Ishikawa (cell line): Measurements from ENCODE around the gene MEGF11.
A peak's percentile ranks its signal among the peaks of the same experiment; 100 is the strongest.

Experiments
- CEBPB ChIP-seq: IDR thresholded peaks from 2 replicates; pipeline ENCODE4 v1.6.1; 2012
- CREB1 ChIP-seq: IDR thresholded peaks from 2 replicates; pipeline ENCODE4 v1.6.1; 2012; ENCODE audit warnings: low read depth
- EGR1 ChIP-seq: IDR thresholded peaks from 2 replicates; pipeline ENCODE4 v1.6.1; 2012
- EP300 ChIP-seq: IDR thresholded peaks from 2 replicates; pipeline ENCODE4 v1.6.1; 2012; ENCODE audit warnings: borderline replicate concordance
- FOXM1 ChIP-seq: IDR thresholded peaks from 2 replicates; pipeline ENCODE4 v1.6.1; 2012; ENCODE audit warnings: low read depth, borderline replicate concordance
- NFIC ChIP-seq: IDR thresholded peaks from 2 replicates; pipeline ENCODE4 v1.6.1; 2012
- RAD21 ChIP-seq: IDR thresholded peaks from 2 replicates; pipeline ENCODE4 v1.6.1; 2012; ENCODE audit warnings: low read depth
- TAF1 ChIP-seq: IDR thresholded peaks from 2 replicates; pipeline ENCODE4 v1.6.1; 2012; ENCODE audit warnings: low read depth, mild to moderate bottlenecking
- TCF12 ChIP-seq: IDR thresholded peaks from 2 replicates; pipeline ENCODE4 v1.6.1; 2012; ENCODE audit warnings: low read depth
- TEAD4 ChIP-seq: IDR thresholded peaks from 2 replicates; pipeline ENCODE4 v1.6.1; 2012
- USF1 ChIP-seq: IDR thresholded peaks from 2 replicates; pipeline ENCODE4 v1.6.1; 2012
- YY1 ChIP-seq: IDR thresholded peaks from 2 replicates; pipeline ENCODE4 v1.6.1; 2012; ENCODE audit warnings: low read depth
- ZBTB7A ChIP-seq: IDR thresholded peaks from 2 replicates; pipeline ENCODE4 v1.6.1; 2012; ENCODE audit warnings: low read depth
- TF ChIP-seq, protein P1 (sequence below): IDR thresholded peaks from 2 replicates; pipeline ENCODE4 v1.6.1; 2012
- TF ChIP-seq, protein P2 (sequence below): IDR thresholded peaks from 2 replicates; pipeline ENCODE4 v1.6.1; 2012; ENCODE audit warnings: low read depth, mild to moderate bottlenecking

MEGF11 gene

GRCh38 chr15:65856821-65857455 is 396.6 kb downstream of the MEGF11 start:
- TF ChIP-seq RAD21 (peak; percentile 54), YY1 (no peak)

DNA sequence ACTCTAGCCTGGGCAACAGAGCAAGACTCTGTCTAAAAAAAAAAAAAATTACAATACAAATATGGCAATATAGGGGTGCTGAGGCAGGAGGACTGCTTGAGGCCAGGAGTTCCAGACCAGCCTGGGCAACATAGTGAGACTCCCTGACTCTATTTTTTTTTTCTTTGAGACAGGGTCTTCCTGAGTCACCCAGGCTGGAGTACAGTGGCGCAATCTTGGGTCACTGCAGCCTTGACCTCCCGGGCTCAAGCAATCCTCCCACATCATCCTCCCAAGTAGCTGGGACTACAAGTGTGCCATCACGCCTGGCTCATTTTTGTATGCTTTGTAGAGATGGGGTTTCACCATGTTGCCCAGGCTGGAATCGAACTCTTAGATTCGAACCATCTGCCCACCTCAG is 401.6 kb downstream of the MEGF11 start:
- TF ChIP-seq RAD21 (no peak), USF1 (no peak), EP300 (no peak), EGR1 (no peak), TEAD4 (no peak), TCF12 (no peak), ZBTB7A (no peak), YY1 (no peak), CREB1 (no peak), NFIC (no peak), CEBPB (no peak)
- TF ChIP-seq, protein P1, sequence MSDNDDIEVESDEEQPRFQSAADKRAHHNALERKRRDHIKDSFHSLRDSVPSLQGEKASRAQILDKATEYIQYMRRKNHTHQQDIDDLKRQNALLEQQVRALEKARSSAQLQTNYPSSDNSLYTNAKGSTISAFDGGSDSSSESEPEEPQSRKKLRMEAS = no peak
- TF ChIP-seq, protein P2, sequence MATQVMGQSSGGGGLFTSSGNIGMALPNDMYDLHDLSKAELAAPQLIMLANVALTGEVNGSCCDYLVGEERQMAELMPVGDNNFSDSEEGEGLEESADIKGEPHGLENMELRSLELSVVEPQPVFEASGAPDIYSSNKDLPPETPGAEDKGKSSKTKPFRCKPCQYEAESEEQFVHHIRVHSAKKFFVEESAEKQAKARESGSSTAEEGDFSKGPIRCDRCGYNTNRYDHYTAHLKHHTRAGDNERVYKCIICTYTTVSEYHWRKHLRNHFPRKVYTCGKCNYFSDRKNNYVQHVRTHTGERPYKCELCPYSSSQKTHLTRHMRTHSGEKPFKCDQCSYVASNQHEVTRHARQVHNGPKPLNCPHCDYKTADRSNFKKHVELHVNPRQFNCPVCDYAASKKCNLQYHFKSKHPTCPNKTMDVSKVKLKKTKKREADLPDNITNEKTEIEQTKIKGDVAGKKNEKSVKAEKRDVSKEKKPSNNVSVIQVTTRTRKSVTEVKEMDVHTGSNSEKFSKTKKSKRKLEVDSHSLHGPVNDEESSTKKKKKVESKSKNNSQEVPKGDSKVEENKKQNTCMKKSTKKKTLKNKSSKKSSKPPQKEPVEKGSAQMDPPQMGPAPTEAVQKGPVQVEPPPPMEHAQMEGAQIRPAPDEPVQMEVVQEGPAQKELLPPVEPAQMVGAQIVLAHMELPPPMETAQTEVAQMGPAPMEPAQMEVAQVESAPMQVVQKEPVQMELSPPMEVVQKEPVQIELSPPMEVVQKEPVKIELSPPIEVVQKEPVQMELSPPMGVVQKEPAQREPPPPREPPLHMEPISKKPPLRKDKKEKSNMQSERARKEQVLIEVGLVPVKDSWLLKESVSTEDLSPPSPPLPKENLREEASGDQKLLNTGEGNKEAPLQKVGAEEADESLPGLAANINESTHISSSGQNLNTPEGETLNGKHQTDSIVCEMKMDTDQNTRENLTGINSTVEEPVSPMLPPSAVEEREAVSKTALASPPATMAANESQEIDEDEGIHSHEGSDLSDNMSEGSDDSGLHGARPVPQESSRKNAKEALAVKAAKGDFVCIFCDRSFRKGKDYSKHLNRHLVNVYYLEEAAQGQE = no peak

- TF ChIP-seq, protein P1 = no peak
- TF ChIP-seq NFIC (no peak), ZBTB7A (no peak), FOXM1 (no peak)
These were observed 405.6 kb downstream of the MEGF11 start for GRCh38 chr15:65847989-65848388.

GRCh38 chr15:65845826-65846519 is 407.6 kb downstream of the MEGF11 start:
- no peak for TF ChIP-seq EGR1
- no peak for TF ChIP-seq CEBPB
- no peak for TF ChIP-seq TAF1
- TF ChIP-seq TCF12 = no peak
- TF ChIP-seq YY1 = no peak
- TF ChIP-seq RAD21 = no peak
- no peak for TF ChIP-seq TEAD4
- no peak for TF ChIP-seq FOXM1
- no peak for TF ChIP-seq EP300
- no peak for TF ChIP-seq NFIC
- TF ChIP-seq CREB1 = no peak
- TF ChIP-seq, protein P1 = no peak
- no peak for TF ChIP-seq USF1
